PC-3 (cell line): Measurements from ENCODE around the gene EIF4G3. TPM values are rescaled to one million over a fixed set of nuclear protein-coding genes. Genes with fewer than 3 reads are reported as not detected.

Experiments used
- ATAC-seq: fragments of 200-7000 bp; cut with Tn5 transposase; 2 replicates; pipeline ENCODE4 v1.9.1; 2020; ENCODE audit warnings: mild to moderate bottlenecking, moderate library complexity
- BruUV-seq: library from RNA; stranded (reverse); fragments of 400-500 nt; replicated peaks from 2 replicates; lab custom pipeline; 2021; lab: Mats Ljungman, UMichigan
- CTCF ChIA-PET: fragments of 300-600 bp; sonication (Branson Sonifier 250); formaldehyde crosslinking; loops from one replicate; lab custom pipeline; 2022; ENCODE audit warnings: antibody characterized with exemption; lab: Charles Lee
- POLR2A ChIA-PET: fragments of 300-600 bp; sonication (Branson Sonifier 250); formaldehyde crosslinking; loops from one replicate; lab custom pipeline; 2022; ENCODE audit warnings: antibody characterized with exemption; ENCODE audit not compliant: unreplicated experiment; lab: Charles Lee
- DNase-seq: peaks from one replicate; pipeline ENCODE4 v3.0.0-alpha.2; 2015
- H2AFZ ChIP-seq: fragments of 300-600 bp; sonication (generic); 2 replicates; pipeline ENCODE4 v1.6.0; 2016; ENCODE audit warnings: antibody characterized with exemption, low read length
- H3F3A ChIP-seq: fragments of 300-600 bp; sonication (generic); one replicate; pipeline ENCODE4 v1.6.0; 2017; ENCODE audit warnings: antibody characterized with exemption, low read length, control low read depth, mild to moderate bottlenecking; ENCODE audit not compliant: unreplicated experiment
- H3K27ac ChIP-seq: fragments of 300-600 bp; sonication (generic); 2 replicates; pipeline ENCODE4 v1.5.1; 2016; ENCODE audit warnings: mild to moderate bottlenecking, low read length
- H3K27me3 ChIP-seq: fragments of 300-600 bp; sonication (generic); 2 replicates; pipeline ENCODE4 v1.6.1; 2016; ENCODE audit warnings: low read length, mixed read lengths
- H3K36me3 ChIP-seq: fragments of 300-600 bp; sonication (generic); 2 replicates; pipeline ENCODE4 v1.6.1; 2016; ENCODE audit warnings: low read depth, mixed run types, low read length, mixed read lengths
- H3K4me1 ChIP-seq: fragments of 300-600 bp; sonication (generic); 2 replicates; pipeline ENCODE4 v1.5.1; 2016; ENCODE audit warnings: low read length; ENCODE audit not compliant: insufficient read depth
- H3K4me2 ChIP-seq: fragments of 300-600 bp; sonication (generic); 2 replicates; pipeline ENCODE4 v1.6.0; 2016; ENCODE audit warnings: low read length
- H3K4me3 ChIP-seq: fragments of 300-600 bp; sonication (generic); 2 replicates; pipeline ENCODE4 v1.5.1; 2016; ENCODE audit warnings: mild to moderate bottlenecking, low read length, mixed read lengths
- H3K79me2 ChIP-seq: fragments of 300-600 bp; sonication (generic); 2 replicates; pipeline ENCODE4 v1.6.1; 2017; ENCODE audit warnings: low read length, mixed read lengths
- H3K9ac ChIP-seq: fragments of 300-600 bp; sonication (generic); 2 replicates; pipeline ENCODE4 v1.6.0; 2016; ENCODE audit warnings: mild to moderate bottlenecking, low read length
- H3K9me2 ChIP-seq: fragments of 300-600 bp; sonication (generic); replicated peaks from 2 replicates; pipeline ENCODE4 v1.6.1; 2016; ENCODE audit warnings: mixed run types, low read length, mixed read lengths
- H3K9me3 ChIP-seq: fragments of 300-600 bp; sonication (generic); 2 replicates; pipeline ENCODE4 v1.6.1; 2016; ENCODE audit warnings: low read length, mixed read lengths
- H4K20me1 ChIP-seq: fragments of 300-600 bp; sonication (generic); 2 replicates; pipeline ENCODE4 v1.6.1; 2016; ENCODE audit warnings: low read length, mixed read lengths
- EZH2 ChIP-seq: fragments of 300-600 bp; sonication (generic); IDR thresholded peaks from one replicate; pipeline ENCODE4 v1.6.1; 2017; ENCODE audit warnings: antibody characterized with exemption, mild to moderate bottlenecking, low read length; ENCODE audit not compliant: unreplicated experiment
- EZH2phosphoT487 ChIP-seq: fragments of 300-600 bp; sonication (generic); IDR thresholded peaks from 2 replicates; pipeline ENCODE4 v1.6.1; 2018; ENCODE audit warnings: mild to moderate bottlenecking, antibody characterized with exemption, low read length, borderline replicate concordance
- intact Hi-C: fragments of 100-400 bp; cut with micrococcal nuclease; formaldehyde crosslinking; loops from 2 replicates; pipeline ENCODE4 v1.9.0; 2023
- total RNA-seq: library from RNA; depleted of rRNA; stranded (reverse); fragments of >200 nt; gene quantifications from 2 replicates; pipeline ENCODE4 v1.2.3, GENCODE V29; 2014
- TF ChIP-seq, protein P1 (sequence below): fragments of 300-600 bp; sonication (generic); conservative IDR thresholded peaks from 2 replicates; pipeline ENCODE4 v1.5.1; 2017; ENCODE audit warnings: antibody characterized with exemption, low read depth, mild to moderate bottlenecking, low read length

EIF4G3 gene
- total RNA-seq, 1 experiment from 2014 or later: 16.9 TPM

GRCh38 chr1:21175670-21176581 lies 771 bp downstream of the EIF4G3 start:
- Histone ChIP-seq H4K20me1 (peaks cover 13% of the 10 kb centered on the region), H3K27ac (no peak overlapping the region; the same call in 1 of the 2 replicates), H3K79me2 (peaks cover 47% of the 10 kb centered on the region), H3K36me3 (no peaks in the 10 kb centered on the region), H3K9me2 (no peaks in the 10 kb centered on the region), H3K4me2 (peak overlapping the region; percentile 81), H2AFZ (peak overlapping the region; percentile 2), H3K4me1 (peaks cover 13% of the 10 kb centered on the region), H3K9ac (peak overlapping the region; percentile 81), H3K9me3 (no peaks in the 10 kb centered on the region), H3K4me3 (peak overlapping the region; percentile 91), H3F3A (no peaks in the 10 kb centered on the region), H3K27me3 (no peaks in the 10 kb centered on the region)
- TF ChIP-seq EZH2phosphoT487 (no peak), EZH2 (no peak)
- TF ChIP-seq, protein P1, sequence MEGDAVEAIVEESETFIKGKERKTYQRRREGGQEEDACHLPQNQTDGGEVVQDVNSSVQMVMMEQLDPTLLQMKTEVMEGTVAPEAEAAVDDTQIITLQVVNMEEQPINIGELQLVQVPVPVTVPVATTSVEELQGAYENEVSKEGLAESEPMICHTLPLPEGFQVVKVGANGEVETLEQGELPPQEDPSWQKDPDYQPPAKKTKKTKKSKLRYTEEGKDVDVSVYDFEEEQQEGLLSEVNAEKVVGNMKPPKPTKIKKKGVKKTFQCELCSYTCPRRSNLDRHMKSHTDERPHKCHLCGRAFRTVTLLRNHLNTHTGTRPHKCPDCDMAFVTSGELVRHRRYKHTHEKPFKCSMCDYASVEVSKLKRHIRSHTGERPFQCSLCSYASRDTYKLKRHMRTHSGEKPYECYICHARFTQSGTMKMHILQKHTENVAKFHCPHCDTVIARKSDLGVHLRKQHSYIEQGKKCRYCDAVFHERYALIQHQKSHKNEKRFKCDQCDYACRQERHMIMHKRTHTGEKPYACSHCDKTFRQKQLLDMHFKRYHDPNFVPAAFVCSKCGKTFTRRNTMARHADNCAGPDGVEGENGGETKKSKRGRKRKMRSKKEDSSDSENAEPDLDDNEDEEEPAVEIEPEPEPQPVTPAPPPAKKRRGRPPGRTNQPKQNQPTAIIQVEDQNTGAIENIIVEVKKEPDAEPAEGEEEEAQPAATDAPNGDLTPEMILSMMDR: no peak
- no TSS peak for BruUV-seq
- intact Hi-C loops: loop anchor here (5.0 to 10.0 kb wide), 3 partner anchors 61 to 604 kb away; no protein-coding TSS in a partner anchor
- ChIA-PET POLR2A (no interaction called here), CTCF (no interaction called here)
- DNase-seq (no peak), ATAC-seq (peak; percentile 15)

- Histone ChIP-seq H3K27ac (no peak overlapping the region), H3K4me2 (peak overlapping the region; percentile 81), H4K20me1 (peaks cover 13% of the 10 kb centered on the region), H3K79me2 (peaks cover 53% of the 10 kb centered on the region), H3K36me3 (no peaks in the 10 kb centered on the region), H3K9me3 (no peaks in the 10 kb centered on the region), H2AFZ (peak overlapping the region; percentile 2; the same call in 1 of the 2 replicates), H3K4me1 (peaks cover 13% of the 10 kb centered on the region), H3K27me3 (no peaks in the 10 kb centered on the region), H3K9me2 (no peaks in the 10 kb centered on the region), H3K4me3 (peak overlapping the region; percentile 91), H3K9ac (peak overlapping the region; percentile 81), H3F3A (no peaks in the 10 kb centered on the region)
- DNase-seq (peak; percentile 27), ATAC-seq (no peak)
- intact Hi-C loops: loop anchor here (5.0 to 10.0 kb wide), 3 partner anchors 60 to 603 kb away; no protein-coding TSS in a partner anchor
- ChIA-PET CTCF (no interaction called here), POLR2A (no interaction called here)
- TSS peak; percentile 56 for BruUV-seq
- TF ChIP-seq, protein P1: no peak
- TF ChIP-seq EZH2 (no peak), EZH2phosphoT487 (no peak)
Measured at GRCh38 chr1:21175324-21175669, 1.4 kb downstream of the EIF4G3 start.
